Testis (tissue), 3 donors: Measurements from ENCODE around the gene CCDC89. TPM values are rescaled to one million over a fixed set of nuclear protein-coding genes. Genes with fewer than 3 reads are reported as not detected.
A peak's percentile ranks its signal among the peaks of the same experiment; 100 is the strongest.

Experiments used
- DNase-seq: peaks from one replicate; pipeline ENCODE4 v3.0.0-alpha.2; 2019
- H3K27ac ChIP-seq, 2 donors: fragments of 200-600 bp; sonication (generic); one replicate each; pipeline ENCODE4 v1.5.1; 2019
- H3K27me3 ChIP-seq: fragments of 200-600 bp; sonication (generic); one replicate; pipeline ENCODE4 v1.5.1; 2019
- H3K36me3 ChIP-seq: fragments of 200-600 bp; sonication (generic); one replicate; pipeline ENCODE4 v1.5.1; 2017; ENCODE audit warnings: low read depth; ENCODE audit errors: missing control alignments
- H3K4me1 ChIP-seq: fragments of 200-600 bp; sonication (generic); one replicate; pipeline ENCODE4 v1.5.1; 2019
- H3K4me3 ChIP-seq, 2 donors: fragments of 200-600 bp; sonication (generic); one replicate each; pipeline ENCODE4 v1.5.1; 2017 to 2019
- H3K9me3 ChIP-seq: fragments of 200-600 bp; sonication (generic); one replicate; pipeline ENCODE4 v1.5.1; 2017
- CTCF ChIP-seq, 3 experiments: fragments of 450-650 bp in 2 of 3; fragments of 200-600 bp in 1 of 3; sonication (generic) in 1 of 3; IDR thresholded peaks; one replicate each; pipeline ENCODE4 v1.5.1; 2016 to 2019; ENCODE audit warnings: antibody characterized with exemption in 3 of 3, mild to moderate bottlenecking in 2 of 3, moderate library complexity in 1 of 3
- POLR2A ChIP-seq: fragments of 450-650 bp; IDR thresholded peaks from one replicate; pipeline ENCODE4 v1.6.1; 2017; ENCODE audit warnings: antibody characterized with exemption, mild to moderate bottlenecking, moderate library complexity
- WGBS, 2 donors: methylation state at CpG; one replicate each; pipeline ENCODE4 v1.1.5; 2018; 5-methylcytosine and 5-hydroxymethylcytosine counted together
- intact Hi-C: fragments of 100-400 bp; cut with DNase I; formaldehyde crosslinking; loops from one replicate; pipeline ENCODE4 v1.15.1; 2023; ENCODE audit warnings: low total_unique reads
- polyA plus RNA-seq: library from polyadenylated mRNA; stranded (reverse); fragments of 350-450 nt; fragmentation: Illumina TruSeq; extraction: RNeasy Lipid Tissue Mini Kit (QIAGEN cat#74804); gene quantifications from one replicate; pipeline ENCODE4 v1.2.3, GENCODE V29; 2014; ENCODE audit warnings: low read depth, low replicate concordance; ENCODE audit not compliant: insufficient read depth
- total RNA-seq, 2 donors: library from RNA; depleted of rRNA; stranded (reverse); fragments of >200 nt; gene quantifications; one replicate each; pipeline ENCODE4 v1.2.3, GENCODE V29; 2016

The CCDC89 gene
- total and polyA plus RNA-seq, 3 donors from 2014 or later, result 27.9 to 75.0 (median 43.1) TPM

GRCh38 chr11:85647604-85648299 lies 38.2 kb downstream of the CCDC89 start, which contains the start of gene TMEM126A:
TSS of gene TMEM126A (plus strand) at chr11:85647967. CDS start at chr11:85650256, 2,289 bp downstream.
- Histone ChIP-seq H3K36me3 (no peaks in the 10 kb centered on the region), H3K4me1 (peaks cover 11% of the 10 kb centered on the region), H3K27ac (peak within 1 kb of the TSS; percentile 71 to 84), H3K9me3 (no peaks in the 10 kb centered on the region), H3K4me3 (peak within 1 kb of the TSS; percentile 70 to 82), H3K27me3 (no peaks in the 10 kb centered on the region)
- peak; percentile 94 for DNase-seq
- 0 to 1% methylated on average over 25 to 33 of the region's 33 CpGs for WGBS, 2 donors
- no peak for TF ChIP-seq CTCF (IDR thresholded peaks at IDR 0.05)
- intact Hi-C loops, result no loop called here

GRCh38 chr11:85647078-85647477 lies 38.9 kb downstream of the CCDC89 start:
- TF ChIP-seq POLR2A, result no peak
- no peak for TF ChIP-seq CTCF (IDR thresholded peaks at IDR 0.05)
- intact Hi-C loops, result no loop called here
- 9 to 10% methylated on average over 2 of the region's 2 CpGs for WGBS, 2 donors

GRCh38 chr11:85643191-85643614 lies 42.8 kb downstream of the CCDC89 start:
- Histone ChIP-seq H3K27me3 (no peaks in the 10 kb centered on the region), H3K36me3 (no peaks in the 10 kb centered on the region), H3K27ac (no peak overlapping the region), H3K4me3 (no peak overlapping the region), H3K9me3 (no peaks in the 10 kb centered on the region), H3K4me1 (peaks cover 1% of the 10 kb centered on the region)
- 8 to 44% methylated on average over 2 of the region's 2 CpGs for WGBS, 2 donors
- DNase-seq, result no peak
- no peak for TF ChIP-seq CTCF (IDR thresholded peaks at IDR 0.05)
- no peak for TF ChIP-seq POLR2A
- intact Hi-C loops, result no loop called here

More at GRCh38 chr11:85647078-85647477, 38.9 kb downstream of the CCDC89 start:
- H3K4me1 ChIP-seq, result peaks cover 11% of the 10 kb centered on the region
- H3K27ac ChIP-seq, result peak overlapping the region; percentile 71 to 84
- H3K4me3 ChIP-seq, result peak overlapping the region; percentile 70 to 82
- no peaks in the 10 kb centered on the region for H3K9me3 ChIP-seq
- H3K27me3 ChIP-seq, result no peaks in the 10 kb centered on the region
- DNase-seq, result no peak
- H3K36me3 ChIP-seq, result no peaks in the 10 kb centered on the region

- Histone ChIP-seq H3K27ac (no peak overlapping the region), H3K36me3 (no peaks in the 10 kb centered on the region), H3K9me3 (no peaks in the 10 kb centered on the region), H3K4me1 (no peaks in the 10 kb centered on the region), H3K4me3 (no peak overlapping the region), H3K27me3 (no peaks in the 10 kb centered on the region)
- no peak for DNase-seq
- intact Hi-C loops, result no loop called here
- TF ChIP-seq POLR2A (no peak), CTCF (IDR thresholded peaks at IDR 0.05) (no peak)
- 78 to 87% methylated on average over 3 of the region's 3 CpGs for WGBS, 2 donors
Measured at GRCh38 chr11:85634747-85635146, 51.2 kb downstream of the CCDC89 start.

Other genes with a start within 250 kb of the CCDC89 start
- 10 to 100 TPM; 13.8 to 14.1 TPM for gene DLG2, start 58.9 kb downstream of the CCDC89 start, total RNA-seq
- 23.0 TPM for gene DLG2, start 58.9 kb downstream of the CCDC89 start, polyA plus RNA-seq
- gene TMEM126B, start 57.6 kb downstream of the CCDC89 start, total RNA-seq, result 10 to 100 TPM; 35.0 to 36.2 TPM
- gene TMEM126B, start 57.6 kb downstream of the CCDC89 start, polyA plus RNA-seq, result 25.7 TPM
- 10 to 100 TPM; 19.5 to 29.2 TPM for gene TMEM126A, start 38.2 kb downstream of the CCDC89 start, total RNA-seq
- 75.4 TPM for gene TMEM126A, start 38.2 kb downstream of the CCDC89 start, polyA plus RNA-seq
- gene CREBZF, start 21.1 kb downstream of the CCDC89 start, total RNA-seq, result 10 to 100 TPM; 85.8 to 89.7 TPM
- gene CREBZF, start 21.1 kb downstream of the CCDC89 start, polyA plus RNA-seq, result 34.7 TPM
- gene SYTL2, start 124.9 kb upstream of the CCDC89 start, total RNA-seq, result 10 to 100 TPM; 12.3 to 16.9 TPM
- gene SYTL2, start 124.9 kb upstream of the CCDC89 start, polyA plus RNA-seq, result 14.4 TPM
- 10 to 100 TPM; 10.2 to 22.6 TPM for gene CCDC83, start 169.2 kb upstream of the CCDC89 start, total RNA-seq
- gene CCDC83, start 169.2 kb upstream of the CCDC89 start, polyA plus RNA-seq, result 29.6 TPM